Neutrophil (primary cell): ENCODE results near the gene OR8B8.
"Not testable (repeated sequence)": the region's sequence is repeated elsewhere in the genome, so short reads cannot be mapped to it uniquely, and the experiment has no call there.

ENCODE experiments used
- H3K27ac ChIP-seq: fragments of 200-600 bp; sonication (generic); 2 replicates; pipeline ENCODE4 v1.5.1; 2016; ENCODE audit warnings: mild to moderate bottlenecking, moderate library complexity
- H3K27me3 ChIP-seq: fragments of 200-600 bp; sonication (generic); 2 replicates; pipeline ENCODE4 v1.6.0; 2016; ENCODE audit warnings: mild to moderate bottlenecking
- H3K36me3 ChIP-seq: fragments of 200-600 bp; sonication (generic); 2 replicates; pipeline ENCODE4 v1.5.1; 2017
- H3K4me1 ChIP-seq, 2 experiments: fragments of 200-600 bp in 1 of 2; sonication (generic) in 1 of 2; 1 replicate in 1 of 2; 2 replicates in 1 of 2; pipeline versions ENCODE4 v1.5.1 to v1.6.1; 2013 to 2016; ENCODE audit warnings: low read depth in 1 of 2, low read length in 1 of 2, mild to moderate bottlenecking in 1 of 2, moderate library complexity in 1 of 2; ENCODE audit not compliant: control insufficient read depth in 1 of 2, insufficient read depth in 1 of 2
- H3K4me3 ChIP-seq, 2 experiments: fragments of 200-600 bp in 1 of 2; sonication (generic) in 1 of 2; 1 replicate in 1 of 2; 2 replicates in 1 of 2; pipeline ENCODE4 v1.5.1; 2013 to 2016; ENCODE audit warnings: low read depth in 1 of 2, low read length in 1 of 2, mild to moderate bottlenecking in 1 of 2, moderate library complexity in 1 of 2
- H3K9me3 ChIP-seq: fragments of 200-600 bp; sonication (generic); 2 replicates; pipeline ENCODE4 v1.5.1; 2016
- CTCF ChIP-seq: fragments of 200-600 bp; sonication (generic); IDR thresholded peaks from 2 replicates; pipeline ENCODE4 v1.5.1; 2016; ENCODE audit warnings: antibody characterized with exemption

The OR8B8 gene

GRCh38 chr11:124460459-124460858 is 15.0 kb upstream of the OR8B8 start:
- no peaks in the 10 kb centered on the region for H3K4me1 ChIP-seq
- H3K4me3 ChIP-seq, result no peak overlapping the region
- no peaks in the 10 kb centered on the region for H3K36me3 ChIP-seq
- TF ChIP-seq CTCF, result no peak
- no peaks in the 10 kb centered on the region for H3K9me3 ChIP-seq
- no peak overlapping the region for H3K27ac ChIP-seq
- H3K27me3 ChIP-seq, result no peaks in the 10 kb centered on the region

- H3K4me3 ChIP-seq, H3K27me3 ChIP-seq, H3K27ac ChIP-seq, H3K4me1 ChIP-seq, H3K36me3 ChIP-seq, H3K9me3 ChIP-seq: not testable (repeated sequence)
Measured at GRCh38 chr11:124459379-124459778, 13.9 kb upstream of the OR8B8 start.

GRCh38 chr11:124454552-124454951 is 9.1 kb upstream of the OR8B8 start:
- H3K27me3 ChIP-seq, result no peaks in the 10 kb centered on the region
- H3K27ac ChIP-seq, result no peak overlapping the region
- no peaks in the 10 kb centered on the region for H3K4me1 ChIP-seq
- no peaks in the 10 kb centered on the region for H3K36me3 ChIP-seq
- H3K9me3 ChIP-seq, result no peaks in the 10 kb centered on the region
- TF ChIP-seq CTCF, result no peak
- H3K4me3 ChIP-seq, result no peak overlapping the region

GRCh38 chr11:124446916-124447315 is 1.4 kb upstream of the OR8B8 start:
- no peak for TF ChIP-seq CTCF
- no peak overlapping the region for H3K27ac ChIP-seq

GRCh38 chr11:124442847-124443246 is 2.6 kb downstream of the OR8B8 start:
- Histone ChIP-seq H3K27ac (no peak overlapping the region), H3K27me3 (no peaks in the 10 kb centered on the region), H3K36me3 (no peaks in the 10 kb centered on the region), H3K4me1 (no peaks in the 10 kb centered on the region), H3K4me3 (no peak overlapping the region), H3K9me3 (no peaks in the 10 kb centered on the region)
- no peak for TF ChIP-seq CTCF

More at GRCh38 chr11:124446916-124447315, 1.4 kb upstream of the OR8B8 start:
- no peaks in the 10 kb centered on the region for H3K36me3 ChIP-seq
- no peaks in the 10 kb centered on the region for H3K4me1 ChIP-seq
- no peaks in the 10 kb centered on the region for H3K9me3 ChIP-seq
- no peaks in the 10 kb centered on the region for H3K27me3 ChIP-seq
- H3K4me3 ChIP-seq, result no peak overlapping the region

GRCh38 chr11:124442442-124442841 is 3.1 kb downstream of the OR8B8 start:
- H3K36me3 ChIP-seq, result no peaks in the 10 kb centered on the region
- no peak for TF ChIP-seq CTCF
- no peak overlapping the region for H3K27ac ChIP-seq
- no peaks in the 10 kb centered on the region for H3K27me3 ChIP-seq
- H3K4me1 ChIP-seq, result no peaks in the 10 kb centered on the region
- no peak overlapping the region for H3K4me3 ChIP-seq
- no peaks in the 10 kb centered on the region for H3K9me3 ChIP-seq
